ENCODE data around the gene FYCO1. TPM values are rescaled to one million over a fixed set of nuclear protein-coding genes. Genes with fewer than 3 reads are reported as not detected.

The FYCO1 gene
- total and polyA plus RNA-seq, 7 donors = 8.4 to 115 (median 72.1) TPM

- DNase-seq = no peak
- Histone ChIP-seq H3K27ac (peak overlapping the region in 1 of 4 donors; percentile 15), H3K4me1 (no peaks in the 10 kb centered on the region), H3K4me3 (no peak overlapping the region), H3K27me3 (no peaks in the 10 kb centered on the region), H3K9me3 (no peaks in the 10 kb centered on the region), H3K36me3 (no peaks in the 10 kb centered on the region)
- intact Hi-C loops (cut with DNase I) = no loop called here
- WGBS, 2 donors = 71 to 79% methylated on average over 13 of the region's 13 CpGs
- TF ChIP-seq EP300 (IDR thresholded peaks at IDR 0.05) (no peak), POLR2AphosphoS5 (IDR thresholded peaks at IDR 0.05) (no peak), CTCF (IDR thresholded peaks at IDR 0.05) (no peak), POLR2A (IDR thresholded peaks at IDR 0.05) (no peak)
Observed at GRCh38 chr3:45907769-45908705, 87.6 kb downstream of the FYCO1 start.

- no peak for DNase-seq
- 72 to 80% methylated on average over 9 of the region's 9 CpGs for WGBS, 2 donors
- Histone ChIP-seq H3K27me3 (no peaks in the 10 kb centered on the region), H3K36me3 (no peaks in the 10 kb centered on the region), H3K4me3 (no peak overlapping the region), H3K9me3 (no peaks in the 10 kb centered on the region), H3K27ac (peak overlapping the region in 1 of 4 donors; percentile 19), H3K4me1 (no peaks in the 10 kb centered on the region)
- TF ChIP-seq POLR2A (IDR thresholded peaks at IDR 0.05) (no peak), EP300 (IDR thresholded peaks at IDR 0.05) (no peak), CTCF (IDR thresholded peaks at IDR 0.05) (peak in 1 of 4 experiments; percentile 10), POLR2AphosphoS5 (IDR thresholded peaks at IDR 0.05) (no peak)
- intact Hi-C loops (cut with DNase I) = no loop called here
Observed at GRCh38 chr3:45906681-45907407, 88.8 kb downstream of the FYCO1 start.

GRCh38 chr3:45905755-45906154, 89.9 kb downstream of the FYCO1 start:
- Histone ChIP-seq H3K9me3 (no peaks in the 10 kb centered on the region), H3K27me3 (no peaks in the 10 kb centered on the region), H3K4me3 (no peak overlapping the region), H3K4me1 (no peaks in the 10 kb centered on the region), H3K27ac (no peak overlapping the region), H3K36me3 (no peaks in the 10 kb centered on the region)
- no peak for DNase-seq
- 91 to 95% methylated on average over 3 of the region's 3 CpGs for WGBS, 2 donors
- intact Hi-C loops (cut with DNase I) = no loop called here
- no peak for TF ChIP-seq POLR2A (IDR thresholded peaks at IDR 0.05)
- no peak for TF ChIP-seq POLR2AphosphoS5 (IDR thresholded peaks at IDR 0.05)
- TF ChIP-seq CTCF (IDR thresholded peaks at IDR 0.05) = no peak
- TF ChIP-seq EP300 (IDR thresholded peaks at IDR 0.05) = no peak

- 65 to 79% methylated on average over 3 of the region's 3 CpGs for WGBS, 2 donors
Observed at GRCh38 chr3:45904931-45905330, 90.7 kb downstream of the FYCO1 start.

More at GRCh38 chr3:45904931-45905330, 90.7 kb downstream of the FYCO1 start:
- Histone ChIP-seq H3K4me1 (no peaks in the 10 kb centered on the region), H3K36me3 (no peaks in the 10 kb centered on the region), H3K27me3 (no peaks in the 10 kb centered on the region), H3K9me3 (no peaks in the 10 kb centered on the region), H3K27ac (no peak overlapping the region), H3K4me3 (no peak overlapping the region)
- DNase-seq = no peak
- intact Hi-C loops (cut with DNase I) = no loop called here
- no peak for TF ChIP-seq CTCF (IDR thresholded peaks at IDR 0.05)
- TF ChIP-seq POLR2A (IDR thresholded peaks at IDR 0.05) = no peak
- TF ChIP-seq EP300 (IDR thresholded peaks at IDR 0.05) = no peak
- TF ChIP-seq POLR2AphosphoS5 (IDR thresholded peaks at IDR 0.05) = no peak
